ENCODE measurements around the gene FAM241B. TPM values are rescaled to one million over a fixed set of nuclear protein-coding genes. Genes with fewer than 3 reads are reported as not detected.

The FAM241B gene
- total RNA-seq, 4 donors from 2014 or later: 0.34 to 1.9 (median 1.3) TPM

DNA sequence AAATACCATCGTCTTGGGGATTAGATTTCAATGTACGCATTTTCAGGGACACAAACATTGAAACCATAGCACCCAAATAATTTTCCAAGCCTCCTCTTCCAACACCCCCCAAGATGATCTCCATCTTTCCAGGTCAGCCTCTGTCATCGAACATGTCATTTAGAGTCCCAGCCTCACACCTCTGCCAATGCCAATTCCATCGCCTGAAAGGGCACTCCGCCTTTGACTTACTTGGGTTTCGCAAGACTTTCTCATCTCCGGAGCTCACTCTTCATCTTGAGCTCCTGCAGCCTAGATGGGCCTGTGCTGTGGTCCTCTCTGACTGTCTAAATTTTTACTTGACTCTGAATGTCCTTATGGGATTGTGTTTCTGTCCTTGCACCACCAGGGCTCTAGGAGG lies 10.4 kb upstream of the FAM241B start:
- no peak for DNase-seq (ENCODE audit: low spot score in 2 of 2)
- TF ChIP-seq CTCF (IDR thresholded peaks at IDR 0.05): no peak
- TF ChIP-seq POLR2A (IDR thresholded peaks at IDR 0.05): no peak
- no peak overlapping the region for H3K4me3 ChIP-seq (ENCODE audit: low read depth, poor library complexity, severe bottlenecking)
- intact Hi-C loops (cut with DNase I; ENCODE audit: low total_unique reads): no loop called here
- WGBS, 2 donors: 80 to 90% methylated on average over 7 of the region's 7 CpGs

DNA sequence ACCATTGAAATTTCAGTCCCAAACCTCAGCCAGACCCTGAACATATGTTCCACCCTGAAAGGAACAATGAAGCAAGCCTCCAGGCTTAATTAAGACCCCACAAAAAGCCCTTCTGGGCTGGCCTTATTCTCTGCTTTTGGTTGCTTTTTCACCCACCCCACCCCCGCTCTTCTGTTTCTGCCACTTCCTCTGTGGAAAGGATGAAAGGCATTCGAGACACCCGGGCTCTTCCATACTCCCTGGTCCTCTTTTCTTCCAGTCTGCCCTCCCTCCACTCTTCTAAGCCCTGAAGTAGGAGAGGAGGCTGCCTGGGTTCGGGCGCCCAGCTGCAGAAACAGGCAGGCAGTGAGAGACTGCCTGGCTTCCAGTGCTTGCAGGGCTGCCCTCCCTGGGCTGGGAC lies 9.4 kb upstream of the FAM241B start:
- no peak overlapping the region for H3K4me3 ChIP-seq (ENCODE audit: low read depth, poor library complexity, severe bottlenecking)
- no peak for DNase-seq (ENCODE audit: low spot score in 2 of 2)
- 42 to 43% methylated on average over 5 of the region's 5 CpGs for WGBS, 2 donors
- intact Hi-C loops (cut with DNase I; ENCODE audit: low total_unique reads): no loop called here
- TF ChIP-seq CTCF (IDR thresholded peaks at IDR 0.05): no peak

- intact Hi-C loops (cut with DNase I; ENCODE audit: low total_unique reads): no loop called here
- DNase-seq (ENCODE audit: low spot score in 2 of 2): no peak
- WGBS, 2 donors: 52 to 63% methylated on average over 2 of the region's 2 CpGs
- no peak overlapping the region for H3K4me3 ChIP-seq (ENCODE audit: low read depth, poor library complexity, severe bottlenecking)
- TF ChIP-seq POLR2A (IDR thresholded peaks at IDR 0.05): no peak
- TF ChIP-seq CTCF (IDR thresholded peaks at IDR 0.05): no peak
Observed at GRCh38 chr10:69624245-69624786, 5.7 kb upstream of the FAM241B start.

GRCh38 chr10:69626826-69627225 lies 3.2 kb upstream of the FAM241B start:
- no peak overlapping the region for H3K4me3 ChIP-seq (ENCODE audit: low read depth, poor library complexity, severe bottlenecking)
- TF ChIP-seq POLR2A (IDR thresholded peaks at IDR 0.05): no peak
- DNase-seq (ENCODE audit: low spot score in 2 of 2): no peak
- intact Hi-C loops (cut with DNase I; ENCODE audit: low total_unique reads): no loop called here

GRCh38 chr10:69628891-69629290 lies 1.2 kb upstream of the FAM241B start:
- TF ChIP-seq POLR2A (IDR thresholded peaks at IDR 0.05) (no peak), CTCF (IDR thresholded peaks at IDR 0.05) (no peak)
- H3K4me3 ChIP-seq (ENCODE audit: low read depth, poor library complexity, severe bottlenecking): no peak overlapping the region
- DNase-seq (ENCODE audit: low spot score in 2 of 2): no peak
- 50 to 69% methylated on average over 6 of the region's 6 CpGs for WGBS, 2 donors
- intact Hi-C loops (cut with DNase I; ENCODE audit: low total_unique reads): no loop called here

DNA sequence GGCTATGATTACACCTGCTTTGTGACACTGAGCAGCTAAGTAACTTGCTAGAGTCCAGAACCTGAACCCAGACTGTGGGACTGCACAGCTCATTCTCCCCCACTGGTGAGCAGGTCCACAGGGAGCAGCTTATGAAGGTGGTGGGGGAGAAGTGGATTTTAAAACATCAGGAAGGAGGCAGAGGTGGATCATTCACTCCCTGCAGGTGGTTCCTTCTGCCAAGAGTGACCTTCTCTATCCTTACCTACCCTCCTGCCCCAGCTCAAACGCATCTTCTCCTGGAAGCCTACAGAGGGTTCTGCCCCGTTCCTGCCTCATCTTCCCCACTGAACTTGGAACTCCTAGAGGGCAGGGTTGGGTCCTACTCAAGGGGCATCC lies 539 bp upstream of the FAM241B start:
- no peak overlapping the region for H3K4me3 ChIP-seq (ENCODE audit: low read depth, poor library complexity, severe bottlenecking)
- 46 to 51% methylated on average over 2 of the region's 2 CpGs for WGBS, 2 donors
- intact Hi-C loops (cut with DNase I; ENCODE audit: low total_unique reads): no loop called here
- peak in 1 of 2 donors; percentile 3 for DNase-seq (ENCODE audit: low spot score in 2 of 2)
- TF ChIP-seq POLR2A (IDR thresholded peaks at IDR 0.05): no peak
- TF ChIP-seq CTCF (IDR thresholded peaks at IDR 0.05): no peak

Data from lower leg skin (tissue), 4 donors.